ENCODE measurements around the gene NUDT8.
A peak's percentile ranks its signal among the peaks of the same experiment; 100 is the strongest.
"Not testable (repeated sequence)": the region's sequence is repeated elsewhere in the genome, so short reads cannot be mapped to it uniquely, and the experiment has no call there.

The NUDT8 gene

GRCh38 chr11:67630943-67631331, 1.2 kb upstream of the NUDT8 start:
- peaks cover 7% of the 10 kb centered on the region for H3K36me3 ChIP-seq (ENCODE audit: insufficient read depth, low read length)
- peak overlapping the region; percentile 92 for H3K27ac ChIP-seq (ENCODE audit: low read depth, low read length)
- H3K27me3 ChIP-seq (ENCODE audit: insufficient read depth, low read length) = no peaks in the 10 kb centered on the region
- peak overlapping the region; percentile 93 for H3K4me3 ChIP-seq (ENCODE audit: low read length)
- peak overlapping the region; percentile 84 for H3K9ac ChIP-seq (ENCODE audit: low read depth, low read length)
- no peaks in the 10 kb centered on the region for H3K4me1 ChIP-seq (ENCODE audit: insufficient read depth, low read length)
- no peaks in the 10 kb centered on the region for H3K9me3 ChIP-seq (ENCODE audit: insufficient read depth, low read depth, low read length)
- 49% methylated on average over 16 of the region's 16 CpGs for WGBS

GRCh38 chr11:67630228-67630942, 648 bp upstream of the NUDT8 start:
- Histone ChIP-seq H3K36me3 (ENCODE audit: insufficient read depth, low read length) (peaks cover 7% of the 10 kb centered on the region), H3K9ac (ENCODE audit: low read depth, low read length) (peak overlapping the region; percentile 84), H3K27ac (ENCODE audit: low read depth, low read length) (peak overlapping the region; percentile 92), H3K27me3 (ENCODE audit: insufficient read depth, low read length) (no peaks in the 10 kb centered on the region), H3K4me1 (ENCODE audit: insufficient read depth, low read length) (no peaks in the 10 kb centered on the region), H3K4me3 (ENCODE audit: low read length) (peak overlapping the region; percentile 93), H3K9me3 (ENCODE audit: insufficient read depth, low read depth, low read length) (no peaks in the 10 kb centered on the region)
- WGBS = under 1% methylated on average over 67 of the region's 70 CpGs

- Histone ChIP-seq H3K36me3 (ENCODE audit: insufficient read depth, low read length) (peaks cover 7% of the 10 kb centered on the region), H3K4me3 (ENCODE audit: low read length) (peak overlapping the region; percentile 61; the same call in 1 of the 2 replicates), H3K27ac (ENCODE audit: low read depth, low read length) (peak overlapping the region; percentile 85), H3K9me3 (ENCODE audit: insufficient read depth, low read depth, low read length) (no peaks in the 10 kb centered on the region), H3K9ac (ENCODE audit: low read depth, low read length) (peak overlapping the region; percentile 29), H3K27me3 (ENCODE audit: insufficient read depth, low read length) (no peaks in the 10 kb centered on the region), H3K4me1 (ENCODE audit: insufficient read depth, low read length) (no peaks in the 10 kb centered on the region)
- 42% methylated on average over 24 of the region's 25 CpGs for WGBS
Observed at GRCh38 chr11:67628710-67629385, 889 bp downstream of the NUDT8 start.

GRCh38 chr11:67627812-67628624, 1.7 kb downstream of the NUDT8 start:
- Histone ChIP-seq H3K27me3 (ENCODE audit: insufficient read depth, low read length) (no peaks in the 10 kb centered on the region), H3K27ac (ENCODE audit: low read depth, low read length) (peak overlapping the region; percentile 85), H3K9me3 (ENCODE audit: insufficient read depth, low read depth, low read length) (no peaks in the 10 kb centered on the region), H3K4me3 (ENCODE audit: low read length) (no peak overlapping the region), H3K9ac (ENCODE audit: low read depth, low read length) (peak overlapping the region; percentile 29; the same call in 1 of the 2 replicates), H3K36me3 (ENCODE audit: insufficient read depth, low read length) (peaks cover 7% of the 10 kb centered on the region), H3K4me1 (ENCODE audit: insufficient read depth, low read length) (no peaks in the 10 kb centered on the region)
- 80% methylated on average over 15 of the region's 15 CpGs for WGBS

- no peak overlapping the region for H3K4me3 ChIP-seq (ENCODE audit: low read length)
- 91% methylated on average over 6 of the region's 6 CpGs for WGBS
- H3K36me3 ChIP-seq (ENCODE audit: insufficient read depth, low read length) = peaks cover 7% of the 10 kb centered on the region
- H3K27me3 ChIP-seq (ENCODE audit: insufficient read depth, low read length) = no peaks in the 10 kb centered on the region
- H3K9me3 ChIP-seq (ENCODE audit: insufficient read depth, low read depth, low read length) = no peaks in the 10 kb centered on the region
- H3K9ac ChIP-seq (ENCODE audit: low read depth, low read length) = no peak overlapping the region
- no peaks in the 10 kb centered on the region for H3K4me1 ChIP-seq (ENCODE audit: insufficient read depth, low read length)
- H3K27ac ChIP-seq (ENCODE audit: low read depth, low read length) = peak overlapping the region; percentile 85; the same call in 1 of the 2 replicates
Observed at GRCh38 chr11:67627441-67627811, 2.3 kb downstream of the NUDT8 start.

- H3K27ac ChIP-seq (ENCODE audit: low read depth, low read length) = peak overlapping the region; percentile 85; the same call in 1 of the 2 replicates
- WGBS = 84% methylated on average over 9 of the region's 10 CpGs
- peaks cover 7% of the 10 kb centered on the region for H3K36me3 ChIP-seq (ENCODE audit: insufficient read depth, low read length)
- no peaks in the 10 kb centered on the region for H3K27me3 ChIP-seq (ENCODE audit: insufficient read depth, low read length)
- H3K9me3 ChIP-seq (ENCODE audit: insufficient read depth, low read depth, low read length) = no peaks in the 10 kb centered on the region
- no peaks in the 10 kb centered on the region for H3K4me1 ChIP-seq (ENCODE audit: insufficient read depth, low read length)
- H3K4me3 ChIP-seq (ENCODE audit: low read length) = no peak overlapping the region
- H3K9ac ChIP-seq (ENCODE audit: low read depth, low read length) = no peak overlapping the region
Observed at GRCh38 chr11:67626970-67627369, 2.8 kb downstream of the NUDT8 start.

GRCh38 chr11:67626131-67626833, 3.5 kb downstream of the NUDT8 start:
- H3K27me3 ChIP-seq (ENCODE audit: insufficient read depth, low read length); H3K9me3 ChIP-seq (ENCODE audit: insufficient read depth, low read depth, low read length); H3K4me3 ChIP-seq (ENCODE audit: low read length); H3K36me3 ChIP-seq (ENCODE audit: insufficient read depth, low read length); H3K9ac ChIP-seq (ENCODE audit: low read depth, low read length); H3K4me1 ChIP-seq (ENCODE audit: insufficient read depth, low read length): not testable (repeated sequence)
- WGBS = 85% methylated on average over 10 of the region's 10 CpGs
- H3K27ac ChIP-seq (ENCODE audit: low read depth, low read length) = peak overlapping the region; percentile 85; the same call in 1 of the 2 replicates

- not testable (repeated sequence) for H3K36me3 ChIP-seq (ENCODE audit: insufficient read depth, low read length); H3K4me3 ChIP-seq (ENCODE audit: low read length); H3K9ac ChIP-seq (ENCODE audit: low read depth, low read length); H3K4me1 ChIP-seq (ENCODE audit: insufficient read depth, low read length); H3K27me3 ChIP-seq (ENCODE audit: insufficient read depth, low read length); H3K9me3 ChIP-seq (ENCODE audit: insufficient read depth, low read depth, low read length)
- peak overlapping the region; percentile 35; the same call in 1 of the 2 replicates for H3K27ac ChIP-seq (ENCODE audit: low read depth, low read length)
- WGBS = 88% methylated on average over 1 of the region's 1 CpG
Observed at GRCh38 chr11:67623795-67624194, 5.9 kb downstream of the NUDT8 start.

GRCh38 chr11:67622905-67623304, 6.8 kb downstream of the NUDT8 start:
- not testable (repeated sequence) for H3K9ac ChIP-seq (ENCODE audit: low read depth, low read length); H3K4me3 ChIP-seq (ENCODE audit: low read length); H3K27me3 ChIP-seq (ENCODE audit: insufficient read depth, low read length); H3K4me1 ChIP-seq (ENCODE audit: insufficient read depth, low read length); H3K9me3 ChIP-seq (ENCODE audit: insufficient read depth, low read depth, low read length); H3K27ac ChIP-seq (ENCODE audit: low read depth, low read length); H3K36me3 ChIP-seq (ENCODE audit: insufficient read depth, low read length)
- 70% methylated on average over 6 of the region's 7 CpGs for WGBS

GRCh38 chr11:67621928-67622327, 7.8 kb downstream of the NUDT8 start:
- not testable (repeated sequence) for H3K9me3 ChIP-seq (ENCODE audit: insufficient read depth, low read depth, low read length); H3K36me3 ChIP-seq (ENCODE audit: insufficient read depth, low read length)
- Histone ChIP-seq H3K4me3 (ENCODE audit: low read length) (peak overlapping the region; percentile 70), H3K4me1 (ENCODE audit: insufficient read depth, low read length) (peaks cover 11% of the 10 kb centered on the region), H3K27ac (ENCODE audit: low read depth, low read length) (peak overlapping the region; percentile 55; the same call in 1 of the 2 replicates), H3K9ac (ENCODE audit: low read depth, low read length) (peak overlapping the region; percentile 84; the same call in 1 of the 2 replicates), H3K27me3 (ENCODE audit: insufficient read depth, low read length) (peaks cover 13% of the 10 kb centered on the region)
- 0% methylated on average over 2 of the region's 3 CpGs for WGBS

All from HUES64 (cell line).